WTC11 (cell line): Measurements from ENCODE around the gene PPP4R2. TPM values are rescaled to one million over a fixed set of nuclear protein-coding genes. Genes with fewer than 3 reads are reported as not detected.

Source experiments
- ATAC-seq: fragments of 200-7000 bp; cut with Tn5 transposase; 2 replicates; pipeline ENCODE4 v1.10.0; 2021; ENCODE audit warnings: mild to moderate bottlenecking, moderate library complexity
- CTCF ChIA-PET: fragments of 300-600 bp; sonication (Branson Sonifier 250); formaldehyde crosslinking; loops from one replicate; lab custom pipeline; 2021; ENCODE audit warnings: antibody characterized with exemption; lab: Charles Lee
- POLR2A ChIA-PET: fragments of 350-600 bp; sonication (Branson Sonifier 250); formaldehyde crosslinking; loops from one replicate; lab custom pipeline; 2021; ENCODE audit warnings: antibody characterized with exemption; lab: Charles Lee
- DNase-seq: peaks from one replicate; pipeline ENCODE4 v3.0.0; 2021; ENCODE audit warnings: low spot score
- H3K27ac Mint-ChIP-seq: 2 replicates; pipeline ENCODE4 v1.8.0; 2021; ENCODE audit warnings: mixed read lengths
- H3K27me3 Mint-ChIP-seq: 2 replicates; pipeline ENCODE4 v1.8.0; 2021; ENCODE audit warnings: low read depth, mild to moderate bottlenecking, moderate library complexity, mixed read lengths
- H3K36me3 Mint-ChIP-seq: 2 replicates; pipeline ENCODE4 v1.8.0; 2021; ENCODE audit warnings: mixed read lengths
- H3K4me1 Mint-ChIP-seq: 2 replicates; pipeline ENCODE4 v1.8.0; 2022; ENCODE audit warnings: mixed read lengths
- H3K4me3 Mint-ChIP-seq: 2 replicates; pipeline ENCODE4 v1.8.0; 2021; ENCODE audit warnings: mild to moderate bottlenecking, moderate library complexity, mixed read lengths
- H3K9me3 Mint-ChIP-seq: 2 replicates; pipeline ENCODE4 v1.8.0; 2021; ENCODE audit warnings: mixed read lengths
- AFF4 ChIP-seq: sonication (generic); formaldehyde crosslinking; IDR thresholded peaks from 2 replicates; pipeline ENCODE4 v1.8.1; 2023; ENCODE audit warnings: mild to moderate bottlenecking, missing genetic modification reagents, borderline replicate concordance
- AR ChIP-seq: fragments of 250-450 bp; sonication (Bioruptor Pico); IDR thresholded peaks from 2 replicates; pipeline ENCODE4 v1.9.0; 2021; ENCODE audit warnings: mild to moderate bottlenecking
- ARID4B ChIP-seq: sonication (generic); formaldehyde crosslinking; IDR thresholded peaks from 2 replicates; pipeline ENCODE4 v1.8.0; 2023; ENCODE audit warnings: missing genetic modification reagents, mild to moderate bottlenecking, borderline replicate concordance
- E2F5 ChIP-seq: sonication (generic); formaldehyde crosslinking; IDR thresholded peaks from 2 replicates; pipeline ENCODE4 v1.8.1; 2022; ENCODE audit warnings: mild to moderate bottlenecking, moderate library complexity, missing genetic modification reagents
- ELF4 ChIP-seq: sonication (generic); formaldehyde crosslinking; IDR thresholded peaks from 2 replicates; pipeline ENCODE4 v1.8.1; 2022; ENCODE audit warnings: low read depth, mild to moderate bottlenecking, moderate library complexity, missing genetic modification reagents
- EMX1 ChIP-seq: fragments of 250-450 bp; sonication (Bioruptor Pico); IDR thresholded peaks from 2 replicates; pipeline ENCODE4 v1.8.0; 2021; ENCODE audit warnings: mild to moderate bottlenecking
- ESRRA ChIP-seq: sonication (generic); formaldehyde crosslinking; IDR thresholded peaks from 2 replicates; pipeline ENCODE4 v1.8.1; 2022; ENCODE audit warnings: mild to moderate bottlenecking, missing genetic modification reagents, borderline replicate concordance
- FOXJ3 ChIP-seq: sonication (generic); formaldehyde crosslinking; IDR thresholded peaks from 2 replicates; pipeline ENCODE4 v1.9.0; 2021; ENCODE audit warnings: missing genetic modification reagents, mild to moderate bottlenecking, borderline replicate concordance
- FOXP1 ChIP-seq: sonication (generic); formaldehyde crosslinking; IDR thresholded peaks from 2 replicates; pipeline ENCODE4 v1.8.0; 2022; ENCODE audit warnings: missing genetic modification reagents, mild to moderate bottlenecking, moderate library complexity, borderline replicate concordance
- HMGA2 ChIP-seq: fragments of 250-450 bp; sonication (Bioruptor Pico); IDR thresholded peaks from 2 replicates; pipeline ENCODE4 v1.4.0; 2021; ENCODE audit warnings: mild to moderate bottlenecking, moderate library complexity
- NFATC4 ChIP-seq: fragments of 250-450 bp; sonication (Bioruptor Pico); IDR thresholded peaks from 2 replicates; pipeline ENCODE4 v1.9.0; 2021; ENCODE audit warnings: mild to moderate bottlenecking
- NFE2L1 ChIP-seq: sonication (generic); formaldehyde crosslinking; IDR thresholded peaks from 2 replicates; pipeline ENCODE4 v1.8.1; 2023; ENCODE audit warnings: missing genetic modification reagents
- TEAD1 ChIP-seq: sonication (generic); formaldehyde crosslinking; IDR thresholded peaks from 2 replicates; pipeline ENCODE4 v1.8.0; 2022; ENCODE audit warnings: mild to moderate bottlenecking, missing genetic modification reagents
- ZBTB21 ChIP-seq: sonication (generic); formaldehyde crosslinking; IDR thresholded peaks from 2 replicates; pipeline ENCODE4 v1.8.1; 2023; ENCODE audit warnings: mild to moderate bottlenecking, missing genetic modification reagents, borderline replicate concordance
- ZBTB43 ChIP-seq: sonication (generic); formaldehyde crosslinking; IDR thresholded peaks from 2 replicates; pipeline ENCODE4 v1.8.1; 2023; ENCODE audit warnings: mild to moderate bottlenecking, missing genetic modification reagents
- ZNF425 ChIP-seq: fragments of 250-450 bp; sonication (Bioruptor Pico); conservative IDR thresholded peaks from 2 replicates; pipeline ENCODE4 v1.9.0; 2021; ENCODE audit warnings: mild to moderate bottlenecking
- ZNF671 ChIP-seq: fragments of 250-450 bp; sonication (Bioruptor Pico); IDR thresholded peaks from 2 replicates; pipeline ENCODE4 v1.8.0; 2021; ENCODE audit warnings: mild to moderate bottlenecking
- ZSCAN18 ChIP-seq: fragments of 250-450 bp; sonication (Bioruptor Pico); IDR thresholded peaks from 2 replicates; pipeline ENCODE4 v2.1.2; 2022; ENCODE audit warnings: mild to moderate bottlenecking, moderate library complexity
- total RNA-seq: library from RNA; stranded (reverse); gene quantifications from 3 replicates; pipeline ENCODE4 v1.2.3, GENCODE V29; 2021

Gene PPP4R2
- total RNA-seq, 1 experiment from 2014 or later, result 78.1 TPM

- no peak for TF ChIP-seq AFF4 (CRISPR knock-in tag)
These were observed 34.3 kb upstream of the PPP4R2 start (continued) for GRCh38 chr3:72962317-72962716.

GRCh38 chr3:72964633-72965032 lies 32.0 kb upstream of the PPP4R2 start:
- no peaks in the 10 kb centered on the region for H3K9me3 Mint-ChIP-seq
- H3K27ac Mint-ChIP-seq, result no peak overlapping the region
- ChIA-PET CTCF (interaction anchor here (0.7 kb wide), 1 partner anchor 31 kb away, joined by 3 read pairs; no protein-coding TSS in a partner anchor), POLR2A (no interaction called here)
- ATAC-seq, result no peak
- H3K4me3 Mint-ChIP-seq, result no peak overlapping the region
- DNase-seq, result no peak
- 0 out of 2 replicates have a peak, but pooled peaks cover 4% of the 10 kb centered on the region for H3K4me1 Mint-ChIP-seq
- TF ChIP-seq HMGA2 (CRISPR knock-in tag) (no peak), EMX1 (CRISPR knock-in tag) (no peak), ZBTB21 (CRISPR knock-in tag) (no peak), ARID4B (CRISPR knock-in tag) (no peak), TEAD1 (no peak), NFATC4 (CRISPR knock-in tag) (no peak), ESRRA (CRISPR knock-in tag) (no peak), ZNF425 (CRISPR knock-in tag) (no peak), AR (no peak), ELF4 (no peak), ZNF671 (CRISPR knock-in tag) (no peak), ZBTB43 (CRISPR knock-in tag) (no peak), ZSCAN18 (CRISPR knock-in tag) (no peak), FOXJ3 (CRISPR knock-in tag) (no peak), E2F5 (CRISPR knock-in tag) (no peak), FOXP1 (no peak), NFE2L1 (CRISPR knock-in tag) (no peak)
- H3K27me3 Mint-ChIP-seq, result no peaks in the 10 kb centered on the region
- H3K36me3 Mint-ChIP-seq, result no peaks in the 10 kb centered on the region
